ENCODE measurements around the gene PARD3B.

PARD3B gene

GRCh38 chr2:204892506-204893255 lies 347.4 kb downstream of the PARD3B start:
- no peak for DNase-seq
- Histone ChIP-seq H3K27me3 (replicated peaks in 2 of 5; ENCODE audit: control insufficient read depth in 4 of 5, insufficient read depth in 5 of 5, low read length in 4 of 5) (no peaks in the 10 kb centered on the region), H3K27ac (ENCODE audit: insufficient read depth in 1 of 2, low read depth in 1 of 2, low read length in 2 of 2, poor library complexity in 1 of 2, severe bottlenecking in 2 of 2) (no peak overlapping the region), H3K9me3 (ENCODE audit: control extremely low read depth in 1 of 5, control insufficient read depth in 4 of 5, insufficient read depth in 2 of 5, low read depth in 1 of 5, low read length in 4 of 5) (peaks cover 0 to 2% (median 0%) of the 10 kb centered on the region in 5 experiments), H3K4me3 (ENCODE audit: control insufficient read depth in 1 of 7, extremely low read depth in 1 of 7, insufficient read depth in 4 of 7, low read depth in 2 of 7, low read length in 6 of 7) (no peak overlapping the region), H3K36me3 (ENCODE audit: control insufficient read depth in 4 of 4, insufficient read depth in 4 of 4, low read length in 3 of 4) (no peaks in the 10 kb centered on the region), H3K4me1 (ENCODE audit: control extremely low read depth in 1 of 4, control insufficient read depth in 4 of 4, insufficient read depth in 4 of 4, low read length in 3 of 4) (peaks cover 0 to 3% (median 1%) of the 10 kb centered on the region in 4 experiments)
- WGBS (ENCODE audit: insufficient coverage), result no CpG with 5 or more reads among the region's 1 CpG
- POLR2A ChIA-PET, result no interaction called here
- CTCF ChIA-PET, result no interaction called here

- peak in 2 of 3 donors; percentile 20 for DNase-seq
- ChIA-PET POLR2A (no interaction called here), CTCF (interaction anchor here (1.3 to 2.8 kb wide), 2 partner anchors 11 to 784 kb away, joined by 3 to 14 read pairs; no protein-coding TSS in a partner anchor)
- Histone ChIP-seq H3K36me3 (ENCODE audit: control insufficient read depth in 4 of 4, insufficient read depth in 4 of 4, low read length in 3 of 4) (no peaks in the 10 kb centered on the region), H3K27me3 (replicated peaks in 2 of 5; ENCODE audit: control insufficient read depth in 4 of 5, insufficient read depth in 5 of 5, low read length in 4 of 5) (no peaks in the 10 kb centered on the region), H3K4me3 (ENCODE audit: control insufficient read depth in 1 of 7, extremely low read depth in 1 of 7, insufficient read depth in 4 of 7, low read depth in 2 of 7, low read length in 6 of 7) (no peak overlapping the region), H3K4me1 (ENCODE audit: control extremely low read depth in 1 of 4, control insufficient read depth in 4 of 4, insufficient read depth in 4 of 4, low read length in 3 of 4) (peaks cover 0 to 3% (median 1%) of the 10 kb centered on the region in 4 experiments), H3K27ac (ENCODE audit: insufficient read depth in 1 of 2, low read depth in 1 of 2, low read length in 2 of 2, poor library complexity in 1 of 2, severe bottlenecking in 2 of 2) (no peak overlapping the region), H3K9me3 (ENCODE audit: control extremely low read depth in 1 of 5, control insufficient read depth in 4 of 5, insufficient read depth in 2 of 5, low read depth in 1 of 5, low read length in 4 of 5) (peaks cover 0 to 15% (median 4%) of the 10 kb centered on the region in 5 experiments)
- WGBS (ENCODE audit: insufficient coverage), result no CpG with 5 or more reads among the region's 4 CpGs
These were observed 350.9 kb downstream of the PARD3B start for GRCh38 chr2:204896146-204896545.

DNA sequence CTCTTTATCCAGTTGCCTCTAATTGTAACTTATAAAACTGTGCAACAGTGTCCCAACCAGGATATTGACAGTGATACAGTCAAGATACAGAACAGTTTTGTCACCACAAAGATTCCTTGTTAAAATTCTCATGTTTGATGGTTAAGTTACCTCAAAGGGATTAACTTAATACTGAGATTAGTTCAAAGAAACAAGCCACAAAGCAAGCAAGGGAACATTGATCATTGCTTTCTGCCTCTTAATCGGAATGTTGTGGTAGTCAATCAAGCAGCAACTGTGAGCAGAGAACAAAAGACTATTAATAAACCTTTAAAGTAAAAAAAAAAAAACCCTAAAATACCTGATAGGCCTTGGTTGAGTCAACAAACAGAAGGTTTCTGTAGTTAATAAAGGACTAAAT lies 352.3 kb downstream of the PARD3B start:
- Histone ChIP-seq H3K27ac (ENCODE audit: insufficient read depth in 1 of 2, low read depth in 1 of 2, low read length in 2 of 2, poor library complexity in 1 of 2, severe bottlenecking in 2 of 2) (no peak overlapping the region), H3K9me3 (ENCODE audit: control extremely low read depth in 1 of 5, control insufficient read depth in 4 of 5, insufficient read depth in 2 of 5, low read depth in 1 of 5, low read length in 4 of 5) (peaks cover 0 to 15% (median 4%) of the 10 kb centered on the region in 5 experiments), H3K36me3 (ENCODE audit: control insufficient read depth in 4 of 4, insufficient read depth in 4 of 4, low read length in 3 of 4) (no peaks in the 10 kb centered on the region), H3K4me3 (ENCODE audit: control insufficient read depth in 1 of 7, extremely low read depth in 1 of 7, insufficient read depth in 4 of 7, low read depth in 2 of 7, low read length in 6 of 7) (no peak overlapping the region), H3K27me3 (replicated peaks in 2 of 5; ENCODE audit: control insufficient read depth in 4 of 5, insufficient read depth in 5 of 5, low read length in 4 of 5) (no peaks in the 10 kb centered on the region), H3K4me1 (ENCODE audit: control extremely low read depth in 1 of 4, control insufficient read depth in 4 of 4, insufficient read depth in 4 of 4, low read length in 3 of 4) (peaks cover 0 to 3% (median 1%) of the 10 kb centered on the region in 4 experiments)
- DNase-seq, result no peak
- ChIA-PET CTCF (interaction anchor here (2.8 kb wide), 1 partner anchor 12 kb away, joined by 14 read pairs; no protein-coding TSS in a partner anchor), POLR2A (no interaction called here)
- WGBS (ENCODE audit: insufficient coverage), result no CpG with 5 or more reads among the region's 1 CpG

GRCh38 chr2:204898928-204899640 lies 353.8 kb downstream of the PARD3B start:
- CTCF ChIA-PET, result no interaction called here

GRCh38 chr2:204899983-204900382 lies 354.7 kb downstream of the PARD3B start:
- Histone ChIP-seq H3K27ac (ENCODE audit: insufficient read depth in 1 of 2, low read depth in 1 of 2, low read length in 2 of 2, poor library complexity in 1 of 2, severe bottlenecking in 2 of 2) (no peak overlapping the region), H3K4me3 (ENCODE audit: control insufficient read depth in 1 of 7, extremely low read depth in 1 of 7, insufficient read depth in 4 of 7, low read depth in 2 of 7, low read length in 6 of 7) (no peak overlapping the region), H3K36me3 (ENCODE audit: control insufficient read depth in 4 of 4, insufficient read depth in 4 of 4, low read length in 3 of 4) (no peaks in the 10 kb centered on the region), H3K9me3 (ENCODE audit: control extremely low read depth in 1 of 5, control insufficient read depth in 4 of 5, insufficient read depth in 2 of 5, low read depth in 1 of 5, low read length in 4 of 5) (peaks cover 0 to 15% (median 4%) of the 10 kb centered on the region in 5 experiments), H3K4me1 (ENCODE audit: control extremely low read depth in 1 of 4, control insufficient read depth in 4 of 4, insufficient read depth in 4 of 4, low read length in 3 of 4) (no peaks in the 10 kb centered on the region), H3K27me3 (replicated peaks in 2 of 5; ENCODE audit: control insufficient read depth in 4 of 5, insufficient read depth in 5 of 5, low read length in 4 of 5) (no peaks in the 10 kb centered on the region)
- ChIA-PET CTCF (no interaction called here), POLR2A (no interaction called here)
- 100% methylated on average over 1 of the region's 2 CpGs for WGBS (ENCODE audit: insufficient coverage)
- DNase-seq, result no peak

More at GRCh38 chr2:204898928-204899640, 353.8 kb downstream of the PARD3B start:
- no peaks in the 10 kb centered on the region for H3K36me3 ChIP-seq (ENCODE audit: control insufficient read depth in 4 of 4, insufficient read depth in 4 of 4, low read length in 3 of 4)
- WGBS (ENCODE audit: insufficient coverage), result no CpG with 5 or more reads among the region's 4 CpGs
- H3K4me3 ChIP-seq (ENCODE audit: control insufficient read depth in 1 of 7, extremely low read depth in 1 of 7, insufficient read depth in 4 of 7, low read depth in 2 of 7, low read length in 6 of 7), result no peak overlapping the region
- H3K4me1 ChIP-seq (ENCODE audit: control extremely low read depth in 1 of 4, control insufficient read depth in 4 of 4, insufficient read depth in 4 of 4, low read length in 3 of 4), result peaks cover 0 to 3% (median 1%) of the 10 kb centered on the region in 4 experiments
- no peaks in the 10 kb centered on the region for H3K27me3 ChIP-seq (replicated peaks in 2 of 5; ENCODE audit: control insufficient read depth in 4 of 5, insufficient read depth in 5 of 5, low read length in 4 of 5)
- POLR2A ChIA-PET, result interaction anchor here (0.6 kb wide), 1 partner anchor 523 kb away, joined by 3 read pairs; no protein-coding TSS in a partner anchor
- no peak for DNase-seq
- H3K9me3 ChIP-seq (ENCODE audit: control extremely low read depth in 1 of 5, control insufficient read depth in 4 of 5, insufficient read depth in 2 of 5, low read depth in 1 of 5, low read length in 4 of 5), result peaks cover 0 to 15% (median 4%) of the 10 kb centered on the region in 5 experiments
- H3K27ac ChIP-seq (ENCODE audit: insufficient read depth in 1 of 2, low read depth in 1 of 2, low read length in 2 of 2, poor library complexity in 1 of 2, severe bottlenecking in 2 of 2), result no peak overlapping the region

DNA sequence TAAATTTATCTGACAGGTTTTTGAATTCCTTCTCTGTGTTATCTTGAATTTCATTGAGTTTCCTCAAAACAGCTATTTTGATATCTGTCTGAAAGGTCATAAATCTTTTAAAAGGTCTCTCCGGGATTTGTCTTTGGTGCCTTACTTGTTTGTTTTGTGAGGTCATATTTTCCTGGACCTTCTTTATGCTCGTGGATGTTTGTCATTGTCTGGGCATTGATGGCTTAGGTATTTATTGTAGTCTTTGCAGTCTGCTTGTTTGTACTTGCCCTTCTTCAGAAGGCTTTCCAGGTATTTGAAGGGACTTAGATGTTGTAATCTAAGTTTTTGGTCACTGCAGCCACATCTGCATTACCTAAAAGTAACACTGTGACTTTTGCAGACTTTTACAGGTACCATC lies 355.2 kb downstream of the PARD3B start:
- CTCF ChIA-PET, result no interaction called here
- no peak overlapping the region for H3K27ac ChIP-seq (ENCODE audit: insufficient read depth in 1 of 2, low read depth in 1 of 2, low read length in 2 of 2, poor library complexity in 1 of 2, severe bottlenecking in 2 of 2)
- no peak overlapping the region for H3K4me3 ChIP-seq (ENCODE audit: control insufficient read depth in 1 of 7, extremely low read depth in 1 of 7, insufficient read depth in 4 of 7, low read depth in 2 of 7, low read length in 6 of 7)
- DNase-seq, result no peak
- H3K36me3 ChIP-seq (ENCODE audit: control insufficient read depth in 4 of 4, insufficient read depth in 4 of 4, low read length in 3 of 4), result no peaks in the 10 kb centered on the region
- no peaks in the 10 kb centered on the region for H3K4me1 ChIP-seq (ENCODE audit: control extremely low read depth in 1 of 4, control insufficient read depth in 4 of 4, insufficient read depth in 4 of 4, low read length in 3 of 4)
- no CpG with 5 or more reads among the region's 2 CpGs for WGBS (ENCODE audit: insufficient coverage)
- peaks cover 0 to 15% (median 4%) of the 10 kb centered on the region in 5 experiments for H3K9me3 ChIP-seq (ENCODE audit: control extremely low read depth in 1 of 5, control insufficient read depth in 4 of 5, insufficient read depth in 2 of 5, low read depth in 1 of 5, low read length in 4 of 5)
- no peaks in the 10 kb centered on the region for H3K27me3 ChIP-seq (replicated peaks in 2 of 5; ENCODE audit: control insufficient read depth in 4 of 5, insufficient read depth in 5 of 5, low read length in 4 of 5)
- POLR2A ChIA-PET, result no interaction called here

GRCh38 chr2:204900910-204901309 lies 355.6 kb downstream of the PARD3B start:
- 90% methylated on average over 1 of the region's 1 CpG for WGBS (ENCODE audit: insufficient coverage)
- H3K4me1 ChIP-seq (ENCODE audit: control extremely low read depth in 1 of 4, control insufficient read depth in 4 of 4, insufficient read depth in 4 of 4, low read length in 3 of 4), result no peaks in the 10 kb centered on the region
- H3K9me3 ChIP-seq (ENCODE audit: control extremely low read depth in 1 of 5, control insufficient read depth in 4 of 5, insufficient read depth in 2 of 5, low read depth in 1 of 5, low read length in 4 of 5), result peaks cover 0 to 15% (median 4%) of the 10 kb centered on the region in 5 experiments
- no peak overlapping the region for H3K27ac ChIP-seq (ENCODE audit: insufficient read depth in 1 of 2, low read depth in 1 of 2, low read length in 2 of 2, poor library complexity in 1 of 2, severe bottlenecking in 2 of 2)
- CTCF ChIA-PET, result no interaction called here
- H3K4me3 ChIP-seq (ENCODE audit: control insufficient read depth in 1 of 7, extremely low read depth in 1 of 7, insufficient read depth in 4 of 7, low read depth in 2 of 7, low read length in 6 of 7), result no peak overlapping the region
- no peaks in the 10 kb centered on the region for H3K36me3 ChIP-seq (ENCODE audit: control insufficient read depth in 4 of 4, insufficient read depth in 4 of 4, low read length in 3 of 4)
- no peaks in the 10 kb centered on the region for H3K27me3 ChIP-seq (replicated peaks in 2 of 5; ENCODE audit: control insufficient read depth in 4 of 5, insufficient read depth in 5 of 5, low read length in 4 of 5)
- no peak for DNase-seq
- POLR2A ChIA-PET, result no interaction called here
